ENCODE data around the gene HOXD11.

- no peak for TF ChIP-seq CTCF (IDR thresholded peaks at IDR 0.05; ENCODE audit: extremely low read depth in 1 of 2, insufficient read depth in 1 of 2, low read depth in 1 of 2, low read length in 2 of 2)
- no peak for TF ChIP-seq POLR2A (IDR thresholded peaks at IDR 0.05; ENCODE audit: low read depth, low read length)
These were observed 6.4 kb upstream of the HOXD11 start for GRCh38 chr2:176100547-176101140.

Measured in endothelial cell of umbilical vein (primary cell).